DND-41 (cell line): Measurements from ENCODE around the gene LETM1.

ENCODE experiments used
- ATAC-seq: fragments of 200-7000 bp; cut with Tn5 transposase; 3 replicates; pipeline ENCODE4 v1.9.1; 2021; ENCODE audit warnings: low read depth; ENCODE audit not compliant: insufficient read depth
- DNase-seq: peaks from one replicate; pipeline ENCODE4 v3.0.0-alpha.2; 2020
- H2AFZ ChIP-seq: 2 replicates; pipeline ENCODE4 v1.6.0; 2012; ENCODE audit warnings: low read depth, low read length
- H3K27ac ChIP-seq: 2 replicates; pipeline ENCODE4 v1.5.1; 2012; ENCODE audit warnings: low read length, inconsistent platforms
- H3K27me3 ChIP-seq: fragments of 200-600 bp; sonication (generic); 2 replicates; pipeline ENCODE4 v1.6.0; 2012; ENCODE audit warnings: low read length, mild to moderate bottlenecking, inconsistent platforms; ENCODE audit not compliant: insufficient read depth, poor library complexity
- H3K36me3 ChIP-seq: 2 replicates; pipeline ENCODE4 v1.5.1; 2012; ENCODE audit warnings: low read length, inconsistent platforms; ENCODE audit not compliant: insufficient read depth
- H3K4me1 ChIP-seq: 2 replicates; pipeline ENCODE4 v1.5.1; 2012; ENCODE audit warnings: mild to moderate bottlenecking, low read length; ENCODE audit not compliant: insufficient read depth
- H3K4me2 ChIP-seq: 2 replicates; pipeline ENCODE4 v1.6.0; 2012; ENCODE audit warnings: mild to moderate bottlenecking, moderate library complexity, low read length, inconsistent platforms; ENCODE audit not compliant: insufficient read depth
- H3K4me3 ChIP-seq, 2 experiments: fragments of 200-600 bp in 1 of 2; shearing (Covaris generic) in 1 of 2; 2 replicates each; pipeline ENCODE4 v1.5.1; 2012 to 2016; ENCODE audit warnings: inconsistent platforms in 2 of 2, low read length in 2 of 2, mild to moderate bottlenecking in 2 of 2, low read depth in 1 of 2, moderate library complexity in 1 of 2
- H3K79me2 ChIP-seq: 2 replicates; pipeline ENCODE4 v1.6.0; 2012; ENCODE audit warnings: low read length, inconsistent platforms; ENCODE audit not compliant: insufficient read depth
- H3K9ac ChIP-seq: 2 replicates; pipeline ENCODE4 v1.6.0; 2012; ENCODE audit warnings: low read depth, mild to moderate bottlenecking, inconsistent platforms, low read length, moderate library complexity
- H3K9me3 ChIP-seq: 2 replicates; pipeline ENCODE4 v1.5.1; 2012; ENCODE audit warnings: low read length, moderate library complexity, mild to moderate bottlenecking, inconsistent platforms; ENCODE audit not compliant: insufficient read depth, severe bottlenecking
- H4K20me1 ChIP-seq: 2 replicates; pipeline ENCODE4 v1.6.0; 2012; ENCODE audit warnings: low read length; ENCODE audit not compliant: insufficient read depth
- EZH2 ChIP-seq: IDR thresholded peaks from 3 replicates; pipeline ENCODE4 v1.6.1; 2012; ENCODE audit warnings: borderline replicate concordance, low read depth, mild to moderate bottlenecking, moderate library complexity, low read length, inconsistent platforms; ENCODE audit not compliant: severe bottlenecking
- TF ChIP-seq, protein P1 (sequence below): IDR thresholded peaks from 2 replicates; pipeline ENCODE4 v1.5.1; 2012; ENCODE audit warnings: borderline replicate concordance, low read length, moderate library complexity, mild to moderate bottlenecking; ENCODE audit not compliant: poor library complexity, severe bottlenecking; ENCODE audit errors: extremely low read depth

The LETM1 gene

DNA sequence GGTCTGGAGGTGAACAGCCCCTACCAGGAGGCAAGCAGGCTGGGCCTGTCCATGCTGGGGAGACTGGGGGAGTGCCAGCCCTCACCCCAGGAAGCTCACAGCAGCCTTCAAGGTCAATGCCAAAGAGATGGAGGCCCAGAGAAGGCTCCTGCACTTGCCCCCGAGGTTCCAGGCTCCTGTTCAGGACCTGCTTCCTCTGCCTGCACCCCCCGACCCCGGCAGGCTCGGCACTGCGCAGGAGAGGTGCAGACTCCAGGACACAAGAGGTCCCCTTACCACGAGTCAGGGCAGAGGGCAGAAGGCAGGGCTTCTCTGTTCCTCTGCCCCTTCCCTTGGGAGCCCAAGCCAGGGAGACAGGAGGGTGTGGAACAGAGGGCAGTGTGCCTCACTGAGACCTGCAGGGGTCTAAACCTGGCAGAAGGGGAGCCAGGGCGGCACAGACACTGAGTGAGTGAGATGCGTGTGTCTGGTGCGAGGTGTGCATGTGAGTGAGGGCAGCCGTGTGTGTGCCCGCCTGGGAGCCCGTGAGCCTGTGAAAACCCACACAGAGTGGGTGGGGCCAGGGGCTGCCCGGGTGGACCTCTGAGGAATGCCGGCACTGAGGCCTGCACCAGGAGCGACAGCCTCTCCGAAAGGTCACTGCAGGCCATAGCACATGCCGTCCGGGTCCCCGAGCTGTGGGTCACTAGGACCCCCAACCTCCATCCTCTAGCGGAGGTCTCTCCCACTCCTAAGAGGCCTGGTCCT lies 93.5 kb downstream of the LETM1 start:
- Histone ChIP-seq H3K4me3 (no peak overlapping the region), H3K27ac (no peak overlapping the region), H3K4me1 (no peaks in the 10 kb centered on the region), H4K20me1 (peaks cover 3% of the 10 kb centered on the region; the same call in 1 of the 2 replicates), H3K4me2 (no peak overlapping the region), H3K27me3 (no peaks in the 10 kb centered on the region), H3K79me2 (no peaks in the 10 kb centered on the region), H3K36me3 (no peaks in the 10 kb centered on the region), H3K9ac (no peak overlapping the region), H3K9me3 (no peaks in the 10 kb centered on the region), H2AFZ (no peak overlapping the region)
- ATAC-seq: no peak
- DNase-seq: no peak
- no peak for TF ChIP-seq EZH2
- TF ChIP-seq, protein P1, sequence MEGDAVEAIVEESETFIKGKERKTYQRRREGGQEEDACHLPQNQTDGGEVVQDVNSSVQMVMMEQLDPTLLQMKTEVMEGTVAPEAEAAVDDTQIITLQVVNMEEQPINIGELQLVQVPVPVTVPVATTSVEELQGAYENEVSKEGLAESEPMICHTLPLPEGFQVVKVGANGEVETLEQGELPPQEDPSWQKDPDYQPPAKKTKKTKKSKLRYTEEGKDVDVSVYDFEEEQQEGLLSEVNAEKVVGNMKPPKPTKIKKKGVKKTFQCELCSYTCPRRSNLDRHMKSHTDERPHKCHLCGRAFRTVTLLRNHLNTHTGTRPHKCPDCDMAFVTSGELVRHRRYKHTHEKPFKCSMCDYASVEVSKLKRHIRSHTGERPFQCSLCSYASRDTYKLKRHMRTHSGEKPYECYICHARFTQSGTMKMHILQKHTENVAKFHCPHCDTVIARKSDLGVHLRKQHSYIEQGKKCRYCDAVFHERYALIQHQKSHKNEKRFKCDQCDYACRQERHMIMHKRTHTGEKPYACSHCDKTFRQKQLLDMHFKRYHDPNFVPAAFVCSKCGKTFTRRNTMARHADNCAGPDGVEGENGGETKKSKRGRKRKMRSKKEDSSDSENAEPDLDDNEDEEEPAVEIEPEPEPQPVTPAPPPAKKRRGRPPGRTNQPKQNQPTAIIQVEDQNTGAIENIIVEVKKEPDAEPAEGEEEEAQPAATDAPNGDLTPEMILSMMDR: no peak
